ENCODE data around the gene USP34. TPM values are rescaled to one million over a fixed set of nuclear protein-coding genes. Genes with fewer than 3 reads are reported as not detected.

USP34 gene
- total RNA-seq, 1 experiment from 2014 or later = 101 TPM

DNA sequence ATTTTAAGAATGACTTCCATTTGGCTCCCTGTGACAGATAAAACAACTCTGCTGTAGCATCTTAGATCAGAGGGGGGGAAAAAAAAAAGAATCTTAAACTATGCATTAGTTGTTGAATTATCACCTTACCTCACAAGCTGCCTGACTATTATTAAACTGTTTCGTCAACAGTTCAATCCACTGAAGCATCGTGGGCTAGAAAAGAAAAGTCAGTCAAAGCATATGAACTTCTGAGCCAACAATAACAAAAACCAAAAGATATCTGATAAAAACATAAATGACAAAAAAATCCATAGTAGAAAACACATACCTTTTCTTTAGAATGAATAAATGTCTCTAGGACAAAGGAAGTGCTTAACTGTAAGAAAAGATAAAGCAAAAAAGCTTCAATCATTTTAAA lies 235.2 kb downstream of the USP34 start:
- H3K4me3 Mint-ChIP-seq (ENCODE audit: unreplicated experiment) = no peak overlapping the region
- CTCF ChIA-PET = interaction anchor here (0.6 to 0.8 kb wide), 3 partner anchors 17 to 578 kb away, joined by 3 to 6 read pairs (median 3); no protein-coding TSS in a partner anchor
- no TSS peak for BruUV-seq (replicated peaks)

DNA sequence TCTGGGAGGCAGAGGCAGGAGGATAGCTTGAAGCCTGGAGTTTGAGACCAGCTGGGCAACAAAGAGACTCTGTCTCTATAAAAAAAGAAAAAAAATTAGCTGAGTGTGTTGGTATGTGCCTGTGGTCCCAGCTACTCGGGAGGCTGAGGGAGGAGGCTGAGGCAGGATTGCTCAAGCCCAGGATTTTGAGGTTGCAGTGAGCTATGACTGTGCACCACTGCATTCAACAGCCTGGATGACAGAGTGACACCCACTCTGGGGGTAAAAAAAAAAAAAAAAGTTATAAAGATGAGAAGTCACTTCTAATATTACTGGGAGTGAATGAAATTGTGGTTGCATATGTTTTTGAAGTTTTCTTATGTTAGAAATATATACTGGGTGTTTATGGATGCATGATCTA lies 237.3 kb downstream of the USP34 start:
- no TSS peak for BruUV-seq (replicated peaks)
- Mint-ChIP-seq H3K27ac (ENCODE audit: low read depth, unreplicated experiment) (peak overlapping the region; percentile 16), H3K4me3 (ENCODE audit: unreplicated experiment) (no peak overlapping the region), H3K27me3 (ENCODE audit: insufficient read depth, unreplicated experiment) (no peaks in the 10 kb centered on the region), H3K4me1 (ENCODE audit: insufficient read depth, unreplicated experiment) (no peaks in the 10 kb centered on the region), H3K36me3 (ENCODE audit: insufficient read depth, unreplicated experiment) (peaks cover 92% of the 10 kb centered on the region), H3K9me3 (ENCODE audit: unreplicated experiment) (no peaks in the 10 kb centered on the region)
- ChIA-PET CTCF (no interaction called here), POLR2A (interaction anchor here (0.6 kb wide), 2 partner anchors 17 to 22 kb away, joined by 3 to 4 read pairs; no protein-coding TSS in a partner anchor)
- no peak for TF ChIP-seq CTCF (IDR thresholded peaks at IDR 0.05; ENCODE audit: unreplicated experiment)
- no peak for DNase-seq (ENCODE audit: unreplicated experiment)
- intact Hi-C loops (cut with micrococcal nuclease) = no loop called here

More for the DNA sequence above, 235.2 kb downstream of the USP34 start:
- no peak for DNase-seq (ENCODE audit: unreplicated experiment)
- POLR2A ChIA-PET = no interaction called here
- TF ChIP-seq CTCF (IDR thresholded peaks at IDR 0.05; ENCODE audit: unreplicated experiment) = no peak
- Mint-ChIP-seq H3K36me3 (ENCODE audit: insufficient read depth, unreplicated experiment) (peaks cover 91% of the 10 kb centered on the region), H3K4me1 (ENCODE audit: insufficient read depth, unreplicated experiment) (no peaks in the 10 kb centered on the region), H3K27me3 (ENCODE audit: insufficient read depth, unreplicated experiment) (no peaks in the 10 kb centered on the region), H3K9me3 (ENCODE audit: unreplicated experiment) (no peaks in the 10 kb centered on the region), H3K27ac (ENCODE audit: low read depth, unreplicated experiment) (no peak overlapping the region)
- intact Hi-C loops (cut with micrococcal nuclease) = no loop called here

- Mint-ChIP-seq H3K4me3 (ENCODE audit: unreplicated experiment) (no peak overlapping the region), H3K27ac (ENCODE audit: low read depth, unreplicated experiment) (no peak overlapping the region), H3K36me3 (ENCODE audit: insufficient read depth, unreplicated experiment) (peaks cover 91% of the 10 kb centered on the region), H3K27me3 (ENCODE audit: insufficient read depth, unreplicated experiment) (no peaks in the 10 kb centered on the region), H3K4me1 (ENCODE audit: insufficient read depth, unreplicated experiment) (no peaks in the 10 kb centered on the region), H3K9me3 (ENCODE audit: unreplicated experiment) (no peaks in the 10 kb centered on the region)
- no TSS peak for BruUV-seq (replicated peaks)
- CTCF ChIA-PET = interaction anchor here (0.6 kb wide), 1 partner anchor 18 kb away, joined by 4 read pairs; no protein-coding TSS in a partner anchor
- no peak for TF ChIP-seq CTCF (IDR thresholded peaks at IDR 0.05; ENCODE audit: unreplicated experiment)
- intact Hi-C loops (cut with micrococcal nuclease) = no loop called here
- DNase-seq (ENCODE audit: unreplicated experiment) = no peak
- POLR2A ChIA-PET = interaction anchor here (1.4 to 1.6 kb wide), 2 partner anchors 8 to 19 kb away, joined by 3 to 4 read pairs; no protein-coding TSS in a partner anchor
Measured at GRCh38 chr2:61229936-61230335, 241.0 kb downstream of the USP34 start.

DNA sequence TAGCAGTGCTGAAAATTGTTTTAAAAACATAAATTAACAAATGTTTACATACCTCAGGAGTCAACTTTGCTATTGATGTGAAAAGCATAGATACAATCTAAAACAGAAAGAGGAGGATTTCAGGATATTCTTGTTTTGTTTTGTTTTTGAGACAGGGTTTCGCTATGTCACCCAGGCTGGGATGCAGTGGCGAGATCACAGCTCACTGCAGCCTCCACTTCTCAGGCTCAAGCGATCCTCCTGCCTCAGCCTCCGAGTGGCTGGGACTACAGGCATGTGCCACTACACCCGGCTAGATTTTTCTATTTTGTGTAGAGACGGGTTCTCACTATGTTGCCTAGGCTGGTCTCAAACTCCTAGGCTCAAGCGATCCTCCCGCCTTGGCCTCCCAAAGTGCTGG lies 248.3 kb downstream of the USP34 start:
- no peak for DNase-seq (ENCODE audit: unreplicated experiment)
- Mint-ChIP-seq H3K27ac (ENCODE audit: low read depth, unreplicated experiment) (no peak overlapping the region), H3K9me3 (ENCODE audit: unreplicated experiment) (no peaks in the 10 kb centered on the region), H3K27me3 (ENCODE audit: insufficient read depth, unreplicated experiment) (no peaks in the 10 kb centered on the region), H3K36me3 (ENCODE audit: insufficient read depth, unreplicated experiment) (peaks cover 70% of the 10 kb centered on the region), H3K4me1 (ENCODE audit: insufficient read depth, unreplicated experiment) (no peaks in the 10 kb centered on the region), H3K4me3 (ENCODE audit: unreplicated experiment) (no peak overlapping the region)
- BruUV-seq (replicated peaks) = no TSS peak
- ChIA-PET POLR2A (interaction anchor here (0.6 kb wide), 1 partner anchor 9 kb away, joined by 3 read pairs; no protein-coding TSS in a partner anchor), CTCF (no interaction called here)
- no peak for TF ChIP-seq CTCF (IDR thresholded peaks at IDR 0.05; ENCODE audit: unreplicated experiment)
- intact Hi-C loops (cut with micrococcal nuclease) = no loop called here

Data from MCF 10A (cell line).